Endothelial cell of umbilical vein (primary cell): ENCODE data around the gene CCR4. TPM values are rescaled to one million over a fixed set of nuclear protein-coding genes. Genes with fewer than 3 reads are reported as not detected.

Experiments used
- BruUV-seq: library from RNA; stranded (reverse); fragments of 400-500 nt; replicated peaks from 2 replicates; lab custom pipeline; 2021; lab: Mats Ljungman, UMichigan
- CTCF ChIA-PET: fragments of 300-600, 350-600 bp; sonication (Branson Sonifier 250); formaldehyde crosslinking; loops from one replicate; lab custom pipeline; 2021; ENCODE audit warnings: antibody characterized with exemption, inconsistent platforms; lab: Charles Lee
- POLR2A ChIA-PET: fragments of 300-600, 350-600 bp; sonication (Branson Sonifier 250); formaldehyde crosslinking; loops from one replicate; lab custom pipeline; 2021; ENCODE audit warnings: antibody characterized with exemption, inconsistent platforms; lab: Charles Lee
- DNase-seq: peaks from one replicate; pipeline ENCODE4 v3.0.0-alpha.2; 2011; ENCODE audit warnings: low read depth, low spot score
- FAIRE-seq: peaks from 2 replicates; lab custom pipeline; 2011; peaks lifted over from hg19 to GRCh38; lab: Jason Lieb, UNC
- H2AFZ ChIP-seq: 2 replicates; pipeline ENCODE4 v1.6.0; 2012; ENCODE audit warnings: low read depth, low read length, control low read depth, inconsistent platforms
- H3K27ac ChIP-seq: 2 replicates; pipeline ENCODE4 v1.5.1; 2011; ENCODE audit warnings: low read depth, mild to moderate bottlenecking, control low read depth, low read length, moderate library complexity; ENCODE audit not compliant: insufficient read depth
- H3K27me3 ChIP-seq, 2 experiments: 2 replicates each; pipeline versions ENCODE4 v1.6.0 to v1.6.1; 2011; ENCODE audit warnings: low read length in 2 of 2, mixed read lengths in 1 of 2; ENCODE audit not compliant: control insufficient read depth in 2 of 2, insufficient read depth in 2 of 2
- H3K36me3 ChIP-seq, 2 experiments: 2 replicates in 1 of 2; 3 replicates in 1 of 2; pipeline ENCODE4 v1.5.1; 2011; ENCODE audit warnings: low read length in 2 of 2, mild to moderate bottlenecking in 1 of 2, moderate library complexity in 1 of 2; ENCODE audit not compliant: control insufficient read depth in 2 of 2, insufficient read depth in 2 of 2; ENCODE audit errors: extremely low read depth in 1 of 2
- H3K4me1 ChIP-seq: 3 replicates; pipeline ENCODE4 v1.5.1; 2011; ENCODE audit warnings: mild to moderate bottlenecking, low read length; ENCODE audit not compliant: control insufficient read depth, insufficient read depth; ENCODE audit errors: extremely low read depth
- H3K4me2 ChIP-seq: 2 replicates; pipeline ENCODE4 v1.6.1; 2011; ENCODE audit warnings: low read length, control low read depth, mixed read lengths; ENCODE audit not compliant: insufficient read depth
- H3K4me3 ChIP-seq, 3 experiments: fragments of 200-600 bp in 1 of 3; sonication (generic), shearing (Covaris generic) in 1 of 3; replicated peaks in 1 of 3; 2 replicates each; pipeline ENCODE4 v1.5.1; 2011 to 2016; ENCODE audit warnings: control low read depth in 3 of 3, low read length in 3 of 3, mild to moderate bottlenecking in 2 of 3, inconsistent platforms in 1 of 3, low read depth in 1 of 3, moderate library complexity in 1 of 3; ENCODE audit not compliant: insufficient read depth in 1 of 3
- H3K79me2 ChIP-seq: 2 replicates; pipeline ENCODE4 v1.6.0; 2012; ENCODE audit warnings: low read length, inconsistent platforms; ENCODE audit not compliant: control insufficient read depth, insufficient read depth
- H3K9ac ChIP-seq: replicated peaks from 2 replicates; pipeline ENCODE3; 2011; ENCODE audit warnings: low read length, control low read depth; ENCODE audit not compliant: insufficient read depth; ENCODE audit errors: extremely low read depth
- H3K9me1 ChIP-seq: replicated peaks from 3 replicates; pipeline ENCODE4 v1.6.0; 2011; ENCODE audit warnings: mild to moderate bottlenecking, low read length; ENCODE audit not compliant: control insufficient read depth, insufficient read depth; ENCODE audit errors: extremely low read depth
- H3K9me3 ChIP-seq: replicated peaks from 2 replicates; pipeline ENCODE4 v1.5.1; 2012; ENCODE audit warnings: low read length, inconsistent platforms; ENCODE audit not compliant: control insufficient read depth, insufficient read depth
- H4K20me1 ChIP-seq: replicated peaks from 2 replicates; pipeline ENCODE3; 2011; ENCODE audit warnings: mild to moderate bottlenecking, low read length; ENCODE audit not compliant: control insufficient read depth, insufficient read depth; ENCODE audit errors: extremely low read depth
- EZH2 ChIP-seq: IDR thresholded peaks from 2 replicates; pipeline ENCODE4 v1.6.1; 2012; ENCODE audit warnings: borderline replicate concordance, low read depth, mild to moderate bottlenecking, moderate library complexity, low read length, inconsistent platforms; ENCODE audit not compliant: severe bottlenecking
- FOS ChIP-seq: IDR thresholded peaks from 2 replicates; pipeline ENCODE4 v1.6.1; 2011; ENCODE audit warnings: mild to moderate bottlenecking, low read length, moderate library complexity, borderline replicate concordance; ENCODE audit not compliant: insufficient read depth
- GATA2 ChIP-seq: IDR thresholded peaks from 2 replicates; pipeline ENCODE4 v1.7.0; 2011; ENCODE audit warnings: low read depth, mild to moderate bottlenecking, moderate library complexity, mixed read lengths, low read length; ENCODE audit not compliant: insufficient read length, insufficient read depth
- JUN ChIP-seq: IDR thresholded peaks from 2 replicates; pipeline ENCODE4 v1.6.1; 2011; ENCODE audit warnings: borderline replicate concordance, low read depth; ENCODE audit not compliant: insufficient read length, insufficient read depth
- MYC ChIP-seq: IDR thresholded peaks from one replicate; pipeline ENCODE4 v1.6.1; 2011; ENCODE audit warnings: mild to moderate bottlenecking, low read depth, low read length
- POLR2A ChIP-seq: IDR thresholded peaks from 2 replicates; pipeline ENCODE4 v1.6.1; 2012; ENCODE audit warnings: low read depth, mild to moderate bottlenecking, control low read depth, low read length
- POLR2AphosphoS5 ChIP-seq: IDR thresholded peaks from 2 replicates; pipeline ENCODE4 v1.6.1; 2012; ENCODE audit warnings: low read depth, mild to moderate bottlenecking, control low read depth, low read length, moderate library complexity; ENCODE audit not compliant: insufficient read depth
- dilution Hi-C: fragments of 300-500 bp; cut with MboI; formaldehyde crosslinking; loops from one replicate; pipeline ENCODE4 v1.15.0; 2019; ENCODE audit warnings: low sequenced_read_pairs; ENCODE audit not compliant: extremely low pct_ligation_motif_present
- intact Hi-C: fragments of 100-400 bp; cut with micrococcal nuclease; formaldehyde crosslinking; loops from one replicate; pipeline ENCODE4 v1.10.0; 2022
- polyA plus RNA-seq, 4 experiments: library from polyadenylated mRNA; depleted of rRNA in 3 of 4; stranded (reverse) in 3 of 4; unstranded in 1 of 4; fragments of >200 nt; gene quantifications; 2 replicates each; pipeline versions ENCODE4 v1.2.1 to v1.2.3, GENCODE V29; 2011 to 2012; ENCODE audit warnings: missing spikeins in 1 of 4
- total RNA-seq: library from RNA; stranded (reverse); gene quantifications from 2 replicates; pipeline ENCODE4 v1.2.3, GENCODE V29; 2021
- TF ChIP-seq, protein P1 (sequence below), 2 donors: IDR thresholded peaks; 1 replicate in 1 of 2; 2 replicates in 1 of 2; pipeline ENCODE4 v1.5.1; 2011; ENCODE audit warnings: low read length in 2 of 2, mild to moderate bottlenecking in 2 of 2, moderate library complexity in 2 of 2, control low read depth in 1 of 2, inconsistent platforms in 1 of 2, low read depth in 1 of 2; ENCODE audit not compliant: insufficient read depth in 1 of 2; ENCODE audit errors: extremely low read depth in 1 of 2
- TF ChIP-seq, protein P2 (sequence below): IDR thresholded peaks from 2 replicates; pipeline ENCODE4 v1.6.1; 2011; ENCODE audit not compliant: insufficient read depth, insufficient read length

The CCR4 gene
- total and polyA plus RNA-seq, 2 donors (not counting 3 experiments of a cell fraction or from before 2014, with no cell fraction given) = not detected

DNA sequence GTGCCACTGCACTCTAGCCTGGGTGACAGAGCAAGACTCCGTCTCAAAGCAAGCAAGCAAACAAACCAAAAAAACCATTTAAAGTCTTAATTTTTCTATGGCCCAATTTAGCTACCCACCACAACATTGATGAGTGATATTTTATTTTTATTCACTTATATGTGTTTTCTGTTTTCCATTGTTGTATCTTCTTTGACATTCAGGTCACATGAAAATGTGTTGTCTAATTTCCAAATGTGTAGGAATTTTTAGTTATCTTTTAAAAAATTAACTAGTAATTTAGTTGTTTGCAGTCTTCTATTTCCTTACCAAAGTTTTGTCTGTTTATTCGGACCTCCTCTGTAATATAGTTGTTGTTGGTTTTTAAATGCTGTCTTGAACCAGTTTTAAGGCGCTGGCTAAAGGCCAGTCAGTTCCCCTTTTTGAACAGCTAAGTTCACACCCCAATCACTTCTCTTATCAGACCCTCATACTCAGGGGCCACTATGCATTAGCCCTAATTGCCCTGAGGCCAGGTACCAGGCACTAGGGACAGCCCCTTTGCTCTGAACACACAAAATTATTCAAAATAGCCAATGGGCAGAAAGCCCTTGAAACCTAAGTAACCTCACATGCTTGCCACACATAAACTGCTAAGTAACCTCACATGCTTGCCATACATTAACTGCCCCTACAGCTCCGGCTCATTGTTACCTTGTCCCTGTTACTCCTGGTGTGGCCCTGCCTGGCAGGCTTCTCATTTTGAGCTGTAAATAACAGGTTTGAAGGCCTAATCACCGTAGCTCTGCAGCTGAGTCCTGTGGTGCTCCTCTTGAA lies 4.3 kb upstream of the CCR4 start:
- TF ChIP-seq EZH2 (no peak), GATA2 (no peak), FOS (no peak), JUN (no peak), MYC (no peak), POLR2A (no peak), POLR2AphosphoS5 (no peak)
- TF ChIP-seq, protein P1, sequence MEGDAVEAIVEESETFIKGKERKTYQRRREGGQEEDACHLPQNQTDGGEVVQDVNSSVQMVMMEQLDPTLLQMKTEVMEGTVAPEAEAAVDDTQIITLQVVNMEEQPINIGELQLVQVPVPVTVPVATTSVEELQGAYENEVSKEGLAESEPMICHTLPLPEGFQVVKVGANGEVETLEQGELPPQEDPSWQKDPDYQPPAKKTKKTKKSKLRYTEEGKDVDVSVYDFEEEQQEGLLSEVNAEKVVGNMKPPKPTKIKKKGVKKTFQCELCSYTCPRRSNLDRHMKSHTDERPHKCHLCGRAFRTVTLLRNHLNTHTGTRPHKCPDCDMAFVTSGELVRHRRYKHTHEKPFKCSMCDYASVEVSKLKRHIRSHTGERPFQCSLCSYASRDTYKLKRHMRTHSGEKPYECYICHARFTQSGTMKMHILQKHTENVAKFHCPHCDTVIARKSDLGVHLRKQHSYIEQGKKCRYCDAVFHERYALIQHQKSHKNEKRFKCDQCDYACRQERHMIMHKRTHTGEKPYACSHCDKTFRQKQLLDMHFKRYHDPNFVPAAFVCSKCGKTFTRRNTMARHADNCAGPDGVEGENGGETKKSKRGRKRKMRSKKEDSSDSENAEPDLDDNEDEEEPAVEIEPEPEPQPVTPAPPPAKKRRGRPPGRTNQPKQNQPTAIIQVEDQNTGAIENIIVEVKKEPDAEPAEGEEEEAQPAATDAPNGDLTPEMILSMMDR (IDR thresholded peaks at IDR 0.05; ENCODE audit: extremely low read depth in 1 of 2, insufficient read depth in 1 of 2, low read depth in 1 of 2, low read length in 2 of 2) = no peak
- TF ChIP-seq, protein P2, sequence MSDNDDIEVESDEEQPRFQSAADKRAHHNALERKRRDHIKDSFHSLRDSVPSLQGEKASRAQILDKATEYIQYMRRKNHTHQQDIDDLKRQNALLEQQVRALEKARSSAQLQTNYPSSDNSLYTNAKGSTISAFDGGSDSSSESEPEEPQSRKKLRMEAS = no peak
- Histone ChIP-seq H3K9ac (no peak overlapping the region), H4K20me1 (no peaks in the 10 kb centered on the region), H3K9me3 (no peaks in the 10 kb centered on the region), H3K36me3 (no peaks in the 10 kb centered on the region), H3K4me1 (peaks cover 5% of the 10 kb centered on the region), H3K4me2 (no peak overlapping the region), H3K4me3 (no peak overlapping the region), H3K9me1 (no peaks in the 10 kb centered on the region), H2AFZ (no peak overlapping the region), H3K27me3 (no peaks in the 10 kb centered on the region), H3K27ac (no peak overlapping the region), H3K79me2 (no peaks in the 10 kb centered on the region)
- FAIRE-seq = no peak
- BruUV-seq = no TSS peak
- dilution Hi-C loops = no loop called here
- CTCF ChIA-PET = interaction anchor here (0.7 to 5.8 kb wide), 20 partner anchors 15 to 840 kb away, joined by 3 to 91 read pairs (median 3); partner anchors contain the start of gene CRTAP
- intact Hi-C loops = loop anchor here (1.0 to 5.0 kb wide), 5 partner anchors 127 to 840 kb away; partner anchors contain the start of genes CLASP2 and CRTAP
- no peak for DNase-seq
- POLR2A ChIA-PET = no interaction called here
